ENCODE measurements around the gene RUFY1.
"Not testable (repeated sequence)": the region's sequence is repeated elsewhere in the genome, so short reads cannot be mapped to it uniquely, and the experiment has no call there.

Gene RUFY1

DNA sequence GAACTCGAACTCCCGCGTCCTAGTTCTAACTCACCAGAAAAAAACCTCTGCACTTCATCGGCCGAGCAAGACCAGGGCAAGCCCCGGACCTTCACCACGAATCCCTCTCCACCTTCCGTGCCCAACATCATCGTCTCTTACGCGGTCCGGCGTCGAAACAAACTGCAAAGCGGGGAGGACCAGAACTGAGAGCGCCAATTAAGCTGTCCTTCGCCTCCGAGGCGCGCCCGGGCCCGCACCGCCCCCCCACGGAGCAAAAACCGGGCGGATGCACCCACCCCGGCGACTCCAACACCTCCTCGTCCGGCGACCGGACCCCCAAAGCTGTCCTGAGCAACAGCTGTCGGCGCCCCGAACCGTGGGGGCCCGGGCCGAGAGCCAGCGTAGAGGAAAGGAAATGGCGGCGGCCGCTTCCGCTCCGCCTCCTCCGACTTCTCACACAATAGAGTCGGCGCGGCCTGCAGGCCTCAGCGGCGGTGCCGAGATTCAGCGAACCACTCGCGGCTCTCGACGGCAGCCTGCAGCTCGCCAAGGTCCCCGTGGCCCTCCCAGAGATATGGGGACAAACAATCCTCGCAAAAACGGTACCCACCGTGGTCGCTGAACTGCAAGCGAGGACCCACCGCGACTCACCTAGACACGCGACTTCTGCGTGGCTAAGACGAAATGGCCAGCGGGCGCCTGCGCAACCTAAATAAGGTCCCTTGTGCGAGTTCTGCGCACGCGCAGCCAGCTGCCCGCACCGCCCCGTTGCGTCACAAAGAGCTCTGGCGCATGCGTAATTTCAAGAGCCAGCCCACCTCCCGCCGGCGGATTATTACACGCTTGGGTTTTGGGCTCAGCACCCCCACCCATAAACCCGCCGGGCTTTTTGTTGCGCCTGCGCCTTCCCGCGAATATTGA, 72.9 kb downstream of the RUFY1 start, which contains the start of gene HNRNPH1:
TSS of gene HNRNPH1 (minus strand) at position 669 of the 903 bp plus-strand sequence. CDS start at position 131, 538 bp downstream.
- peak; percentile 99 for DNase-seq

GRCh38 chr5:179623906-179624741, 73.8 kb downstream of the RUFY1 start:
- DNase-seq: peak; percentile 77 to 81

- DNase-seq: no peak
These were observed 74.5 kb downstream of the RUFY1 start for GRCh38 chr5:179624841-179625271.

DNA sequence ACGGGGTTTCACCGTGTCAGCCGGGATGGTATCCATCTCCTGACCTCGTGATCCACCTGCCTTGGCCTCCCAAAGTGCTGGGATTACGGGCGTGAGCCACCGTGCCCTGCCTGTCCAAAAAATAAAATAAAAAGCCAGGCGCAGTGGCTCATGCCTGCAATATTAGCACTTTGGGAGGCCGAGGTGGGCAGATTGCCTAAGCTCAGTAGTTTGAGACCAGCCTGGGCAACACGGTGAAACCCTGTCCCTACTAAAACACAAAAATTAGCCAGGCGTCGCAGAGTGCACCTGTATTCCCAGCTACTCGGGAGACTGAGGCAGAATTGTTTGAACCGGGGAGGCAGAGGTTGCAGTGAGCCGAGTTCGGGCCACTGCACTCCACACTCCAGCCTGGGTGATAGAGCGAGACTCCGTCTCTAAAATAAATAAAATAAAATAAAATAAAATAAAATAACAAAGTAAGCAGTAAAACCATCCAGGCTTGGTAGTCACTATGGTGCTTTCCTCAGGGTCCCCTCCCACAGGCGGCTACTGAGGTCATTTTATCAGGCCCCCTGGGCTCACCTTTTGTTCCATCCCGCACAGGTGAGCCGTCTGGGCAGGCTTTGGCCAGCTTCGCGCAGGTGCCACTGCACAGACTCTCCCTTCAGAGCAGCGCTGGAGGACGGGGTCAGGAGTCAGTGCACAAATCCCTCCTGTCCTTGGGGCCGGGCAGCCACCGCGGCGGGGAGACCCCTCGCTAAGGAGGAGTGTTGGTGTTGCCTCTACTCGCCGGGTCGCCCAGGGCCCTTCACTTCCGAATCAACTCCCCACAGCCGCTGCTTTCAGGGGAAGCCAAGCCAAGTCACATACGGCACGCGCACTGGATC, 83.4 kb downstream of the RUFY1 start:
- DNase-seq: not testable (repeated sequence)

DNA sequence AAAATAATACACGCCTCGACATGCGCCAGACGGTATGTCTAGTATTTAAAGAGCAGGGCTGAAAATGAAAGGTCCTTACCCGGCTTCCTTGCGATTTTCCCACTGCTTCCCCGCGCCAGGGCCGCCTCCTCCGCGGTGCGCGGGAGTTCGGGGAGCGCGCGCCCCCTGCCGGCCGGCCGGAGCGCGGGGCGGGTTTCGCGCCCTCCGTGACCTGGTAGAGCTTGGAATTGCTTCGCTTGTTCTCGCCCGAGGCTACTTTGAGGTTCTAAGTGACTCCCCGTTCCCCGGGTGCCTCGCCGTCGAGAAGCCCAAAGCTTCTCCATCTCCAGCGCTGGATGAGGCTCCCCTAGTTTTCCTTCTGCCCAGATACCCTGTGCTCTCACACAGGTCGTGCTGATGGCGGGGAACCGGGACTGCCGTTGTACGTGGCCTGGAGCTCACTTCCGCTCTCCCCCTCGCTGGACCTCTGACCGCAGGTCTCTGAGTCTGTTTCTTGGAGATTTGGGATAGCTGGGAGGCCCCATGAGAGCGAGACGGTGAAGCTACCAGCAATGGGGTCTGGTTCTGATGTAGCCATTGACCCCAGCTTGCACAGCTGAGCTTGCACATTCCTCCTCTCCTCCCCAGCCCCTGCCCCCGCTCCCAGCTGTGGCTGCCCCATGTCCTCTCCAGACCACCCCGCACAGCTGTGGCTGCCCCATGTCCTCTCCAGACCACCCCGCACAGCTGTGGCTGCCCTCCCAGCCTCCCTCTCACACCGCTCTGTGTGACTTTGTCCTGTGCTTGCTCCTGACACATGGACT, 84.2 kb downstream of the RUFY1 start:
- DNase-seq: peak; percentile 50 to 54

DNA sequence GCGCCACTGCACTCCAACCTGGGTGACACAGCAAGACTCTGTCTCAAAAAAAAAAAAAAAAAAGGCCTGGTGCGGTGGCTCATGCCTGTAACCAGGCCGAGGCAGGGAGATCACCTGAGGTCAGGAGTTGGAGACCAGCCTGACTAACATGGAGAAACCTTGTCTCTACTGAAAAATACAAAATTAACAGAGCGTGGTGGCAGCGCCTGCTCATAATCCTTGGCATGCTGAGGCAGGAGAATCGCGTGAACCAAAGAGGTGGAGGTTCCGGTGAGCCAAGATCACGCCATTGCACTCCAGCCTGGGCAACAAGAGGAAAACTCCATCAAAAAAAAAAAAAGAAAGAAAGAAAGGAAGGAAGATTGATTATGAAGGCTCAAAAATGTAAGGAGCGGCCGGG, 88.9 kb downstream of the RUFY1 start:
- not testable (repeated sequence) for DNase-seq

DNA sequence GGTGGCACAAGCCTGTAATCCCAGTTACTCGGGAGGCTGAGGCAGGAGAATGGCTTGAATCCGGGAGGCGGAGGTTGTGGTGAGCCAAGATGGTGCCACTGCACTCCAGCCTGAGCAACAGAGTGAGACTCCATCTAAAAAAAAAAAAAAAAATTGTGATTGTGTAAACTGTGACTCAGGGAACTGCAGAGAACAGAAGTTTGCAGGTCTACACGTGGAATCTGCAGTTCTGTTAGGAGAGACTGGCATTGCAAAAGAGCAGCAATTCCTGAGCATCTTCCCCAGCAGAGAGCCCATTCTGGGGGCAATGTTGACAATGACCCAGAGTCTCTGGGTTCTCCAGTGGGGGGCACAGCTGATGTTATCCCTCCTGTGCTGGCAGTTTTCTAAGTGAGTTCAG, 91.4 kb downstream of the RUFY1 start:
- DNase-seq: not testable (repeated sequence)

DNA sequence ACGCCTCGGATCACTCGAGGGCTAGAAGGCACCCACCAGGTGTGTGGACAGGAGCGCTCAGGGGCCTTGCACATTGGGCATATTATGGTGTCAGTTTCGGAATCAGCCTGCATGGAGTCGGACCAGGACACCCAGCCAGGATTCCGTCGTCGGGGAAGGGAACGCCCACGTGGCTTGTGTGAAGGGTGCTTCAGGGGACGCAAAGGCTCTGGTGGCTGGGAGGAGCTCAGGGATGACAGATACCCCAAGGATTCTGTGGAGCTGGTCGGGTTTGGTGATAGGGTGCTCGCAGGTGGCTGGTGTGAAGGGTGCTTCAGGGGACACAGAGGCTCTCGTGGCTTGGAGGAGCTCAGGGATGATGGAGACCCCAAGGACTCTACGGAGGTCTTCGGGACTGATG, 92.3 kb downstream of the RUFY1 start:
- DNase-seq: not testable (repeated sequence)

DNA sequence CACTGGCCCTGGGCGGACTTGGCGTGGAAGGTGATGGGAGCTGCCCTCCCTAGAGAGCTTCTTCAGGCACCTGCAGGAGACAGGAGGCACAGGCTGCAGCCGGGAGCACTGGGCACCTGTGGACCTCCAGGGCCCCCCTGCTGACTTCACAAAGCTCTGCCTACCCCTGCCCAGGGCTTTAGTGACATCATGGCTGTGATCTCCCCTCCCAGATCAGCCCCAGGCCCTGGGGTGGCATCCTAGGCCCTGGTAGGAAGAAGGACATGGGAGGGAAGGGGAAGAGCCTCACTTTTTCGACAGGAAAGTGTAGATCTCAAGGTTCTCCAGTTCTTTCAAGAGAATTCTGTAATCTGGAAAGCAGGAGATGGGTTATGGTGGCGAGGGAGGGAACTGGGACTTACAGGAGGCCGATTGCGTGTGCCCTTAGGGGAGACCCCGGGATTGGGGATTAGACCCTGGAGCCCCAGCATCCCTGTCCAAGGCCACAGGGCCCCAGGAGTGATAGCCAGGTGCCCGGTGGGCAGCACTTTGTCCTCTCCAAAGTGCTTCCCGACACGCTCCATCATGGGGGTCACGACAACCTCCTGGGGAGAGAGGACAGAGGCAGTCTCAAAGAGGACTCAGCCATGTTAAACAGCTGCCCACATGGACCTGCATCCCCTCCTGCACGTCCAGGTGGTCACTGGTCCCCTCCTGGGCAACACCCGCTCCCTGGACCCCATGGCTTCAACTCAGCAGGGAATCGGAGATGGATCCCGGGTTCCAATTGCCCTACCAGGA, 93.0 kb downstream of the RUFY1 start:
- DNase-seq: not testable (repeated sequence)

- not testable (repeated sequence) for DNase-seq
These were observed 94.4 kb downstream of the RUFY1 start for GRCh38 chr5:179644766-179645165.

DNA sequence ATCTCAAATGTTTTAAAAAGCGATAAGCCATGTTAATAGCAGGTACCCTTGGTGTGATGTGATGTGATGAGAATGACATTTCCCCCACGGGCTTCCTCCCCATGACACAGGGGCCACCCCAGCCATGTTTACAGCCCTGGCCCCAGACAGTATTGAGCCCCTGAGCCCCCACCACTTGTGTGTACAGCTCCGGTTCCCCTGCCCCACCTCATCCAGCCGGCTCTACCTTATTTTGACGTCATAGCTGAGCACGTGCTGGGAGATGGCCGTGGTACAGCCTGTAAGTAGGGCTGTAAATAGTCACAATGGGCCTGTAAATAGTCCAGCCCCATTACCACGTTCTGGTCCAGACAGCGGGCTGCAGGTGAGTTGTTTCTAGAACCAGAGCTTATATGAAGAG, 98.1 kb downstream of the RUFY1 start:
- no peak for DNase-seq

DNA sequence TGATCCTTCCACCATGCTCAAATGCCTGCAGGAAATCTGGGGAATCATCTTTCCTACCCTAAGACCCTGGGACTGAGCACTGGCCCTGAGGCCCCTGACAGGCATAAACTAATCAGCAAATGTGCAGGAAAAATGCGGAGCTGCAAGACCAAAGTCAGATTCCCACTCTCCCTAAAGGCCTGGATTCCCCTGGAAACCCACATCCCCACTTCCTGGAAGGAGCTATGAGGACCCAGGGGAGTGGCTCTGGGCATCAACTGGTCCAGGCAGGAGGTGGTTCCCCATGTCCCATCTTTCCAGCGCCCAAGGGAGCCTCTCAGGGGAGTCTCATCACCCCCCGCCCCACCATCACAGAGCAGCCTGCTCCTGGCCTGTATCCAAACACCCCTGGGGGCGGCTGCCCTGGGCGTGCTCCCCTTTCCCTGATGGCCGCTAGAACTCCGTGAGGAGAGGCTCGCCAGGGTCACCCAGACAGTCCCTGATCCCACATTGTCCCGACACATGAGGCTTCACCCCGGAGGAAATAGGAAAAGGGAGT, 98.9 kb downstream of the RUFY1 start:
- not testable (repeated sequence) for DNase-seq

GRCh38 chr5:179650245-179650644, 99.9 kb downstream of the RUFY1 start:
- DNase-seq: not testable (repeated sequence)

DNA sequence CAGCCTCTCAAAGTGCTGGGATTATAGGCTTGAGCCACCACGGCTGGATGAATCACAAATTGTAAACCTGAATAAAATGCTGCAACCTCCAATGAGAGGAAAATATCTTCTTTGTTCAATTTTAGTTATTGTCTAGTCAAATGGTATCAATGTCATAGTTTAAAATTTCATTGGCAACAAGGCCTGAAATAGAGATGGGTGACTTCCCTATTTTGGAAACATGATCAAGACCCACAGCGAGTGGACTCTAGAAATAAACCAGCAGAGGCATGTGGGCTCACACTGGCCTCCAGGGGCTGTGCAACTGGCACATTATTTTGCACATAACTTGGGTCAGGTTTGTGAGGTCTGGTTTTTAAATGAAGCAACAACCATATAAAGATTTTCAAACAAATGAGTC, 102.8 kb downstream of the RUFY1 start:
- DNase-seq: not testable (repeated sequence)

DNA sequence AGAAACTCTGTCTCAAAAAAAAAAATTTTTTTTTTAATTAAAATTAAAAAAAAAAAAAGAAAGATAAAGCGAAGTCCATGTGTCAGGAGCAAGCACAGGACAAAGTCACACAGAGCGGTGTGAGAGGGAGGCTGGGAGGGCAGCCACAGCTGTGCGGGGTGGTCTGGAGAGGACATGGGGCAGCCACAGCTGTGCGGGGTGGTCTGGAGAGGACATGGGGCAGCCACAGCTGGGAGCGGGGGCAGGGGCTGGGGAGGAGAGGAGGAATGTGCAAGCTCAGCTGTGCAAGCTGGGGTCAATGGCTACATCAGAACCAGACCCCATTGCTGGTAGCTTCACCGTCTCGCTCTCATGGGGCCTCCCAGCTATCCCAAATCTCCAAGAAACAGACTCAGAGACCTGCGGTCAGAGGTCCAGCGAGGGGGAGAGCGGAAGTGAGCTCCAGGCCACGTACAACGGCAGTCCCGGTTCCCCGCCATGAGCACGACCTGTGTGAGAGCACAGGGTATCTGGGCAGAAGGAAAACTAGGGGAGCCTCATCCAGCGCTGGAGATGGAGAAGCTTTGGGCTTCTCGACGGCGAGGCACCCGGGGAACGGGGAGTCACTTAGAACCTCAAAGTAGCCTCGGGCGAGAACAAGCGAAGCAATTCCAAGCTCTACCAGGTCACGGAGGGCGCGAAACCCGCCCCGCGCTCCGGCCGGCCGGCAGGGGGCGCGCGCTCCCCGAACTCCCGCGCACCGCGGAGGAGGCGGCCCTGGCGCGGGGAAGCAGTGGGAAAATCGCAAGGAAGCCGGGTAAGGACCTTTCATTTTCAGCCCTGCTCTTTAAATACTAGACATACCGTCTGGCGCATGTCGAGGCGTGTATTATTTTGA, 107.2 kb downstream of the RUFY1 start:
- not testable (repeated sequence) for DNase-seq

GRCh38 chr5:179658179-179658856, 108.0 kb downstream of the RUFY1 start:
- peak; percentile 35 to 38 for DNase-seq

All from activated T-cell treated with anti-CD3 and anti-CD28 coated beads, Interleukin-2, amount 50 U/mL, for 48 hours (primary cell).